WTC11 (cell line): Measurements from ENCODE around the gene VSIR. TPM values are rescaled to one million over a fixed set of nuclear protein-coding genes. Genes with fewer than 3 reads are reported as not detected.

Experiments used
- ATAC-seq: fragments of 200-7000 bp; cut with Tn5 transposase; 2 replicates; pipeline ENCODE4 v1.10.0; 2021; ENCODE audit warnings: mild to moderate bottlenecking, moderate library complexity
- CTCF ChIA-PET: fragments of 300-600 bp; sonication (Branson Sonifier 250); formaldehyde crosslinking; loops from one replicate; lab custom pipeline; 2021; ENCODE audit warnings: antibody characterized with exemption; lab: Charles Lee
- POLR2A ChIA-PET: fragments of 350-600 bp; sonication (Branson Sonifier 250); formaldehyde crosslinking; loops from one replicate; lab custom pipeline; 2021; ENCODE audit warnings: antibody characterized with exemption; lab: Charles Lee
- DNase-seq: peaks from one replicate; pipeline ENCODE4 v3.0.0; 2021; ENCODE audit warnings: low spot score
- H3K27ac Mint-ChIP-seq: 2 replicates; pipeline ENCODE4 v1.8.0; 2021; ENCODE audit warnings: mixed read lengths
- H3K27me3 Mint-ChIP-seq: 2 replicates; pipeline ENCODE4 v1.8.0; 2021; ENCODE audit warnings: low read depth, mild to moderate bottlenecking, moderate library complexity, mixed read lengths
- H3K36me3 Mint-ChIP-seq: 2 replicates; pipeline ENCODE4 v1.8.0; 2021; ENCODE audit warnings: mixed read lengths
- H3K4me1 Mint-ChIP-seq: 2 replicates; pipeline ENCODE4 v1.8.0; 2022; ENCODE audit warnings: mixed read lengths
- H3K4me3 Mint-ChIP-seq: 2 replicates; pipeline ENCODE4 v1.8.0; 2021; ENCODE audit warnings: mild to moderate bottlenecking, moderate library complexity, mixed read lengths
- H3K9me3 Mint-ChIP-seq: 2 replicates; pipeline ENCODE4 v1.8.0; 2021; ENCODE audit warnings: mixed read lengths
- CBFB ChIP-seq: sonication (generic); formaldehyde crosslinking; IDR thresholded peaks from 2 replicates; pipeline ENCODE4 v1.8.1; 2022; ENCODE audit warnings: mild to moderate bottlenecking, low read depth, missing genetic modification reagents
- ESRRA ChIP-seq: sonication (generic); formaldehyde crosslinking; IDR thresholded peaks from 2 replicates; pipeline ENCODE4 v1.8.1; 2022; ENCODE audit warnings: mild to moderate bottlenecking, missing genetic modification reagents, borderline replicate concordance
- FOXJ3 ChIP-seq: sonication (generic); formaldehyde crosslinking; IDR thresholded peaks from 2 replicates; pipeline ENCODE4 v1.9.0; 2021; ENCODE audit warnings: missing genetic modification reagents, mild to moderate bottlenecking, borderline replicate concordance
- FOXK1 ChIP-seq: sonication (generic); formaldehyde crosslinking; IDR thresholded peaks from 2 replicates; pipeline ENCODE4 v1.8.0; 2022; ENCODE audit warnings: mild to moderate bottlenecking, moderate library complexity, missing genetic modification reagents
- GTF2I ChIP-seq: fragments of 250-450 bp; sonication (Bioruptor Pico); conservative IDR thresholded peaks from 2 replicates; pipeline ENCODE4 v1.4.0; 2021; ENCODE audit warnings: mild to moderate bottlenecking
- HMGA2 ChIP-seq: fragments of 250-450 bp; sonication (Bioruptor Pico); IDR thresholded peaks from 2 replicates; pipeline ENCODE4 v1.4.0; 2021; ENCODE audit warnings: mild to moderate bottlenecking, moderate library complexity
- IRF2 ChIP-seq: sonication (generic); formaldehyde crosslinking; IDR thresholded peaks from 2 replicates; pipeline ENCODE4 v1.8.0; 2022; ENCODE audit warnings: low read depth, missing genetic modification reagents, borderline replicate concordance
- JUN ChIP-seq: sonication (generic); formaldehyde crosslinking; IDR thresholded peaks from 2 replicates; pipeline ENCODE4 v1.8.0; 2023; ENCODE audit warnings: mild to moderate bottlenecking, missing genetic modification reagents
- KAT7 ChIP-seq: sonication (generic); formaldehyde crosslinking; IDR thresholded peaks from 2 replicates; pipeline ENCODE4 v1.8.1; 2023; ENCODE audit warnings: missing genetic modification reagents, mild to moderate bottlenecking, borderline replicate concordance
- MXD4 ChIP-seq: fragments of 250-450 bp; sonication (Bioruptor Pico); IDR thresholded peaks from 2 replicates; pipeline ENCODE4 v1.8.0; 2021; ENCODE audit warnings: mild to moderate bottlenecking, moderate library complexity, borderline replicate concordance
- NFATC4 ChIP-seq: fragments of 250-450 bp; sonication (Bioruptor Pico); IDR thresholded peaks from 2 replicates; pipeline ENCODE4 v1.9.0; 2021; ENCODE audit warnings: mild to moderate bottlenecking
- NR1H2 ChIP-seq: sonication (generic); formaldehyde crosslinking; IDR thresholded peaks from 2 replicates; pipeline ENCODE4 v1.9.0; 2021; ENCODE audit warnings: mild to moderate bottlenecking, moderate library complexity, missing genetic modification reagents
- NR3C1 ChIP-seq: sonication (generic); formaldehyde crosslinking; conservative IDR thresholded peaks from 2 replicates; pipeline ENCODE4 v1.8.1; 2023; ENCODE audit warnings: low read depth, mild to moderate bottlenecking, missing genetic modification reagents
- PRRX2 ChIP-seq: fragments of 250-450 bp; sonication (Bioruptor Pico); IDR thresholded peaks from 2 replicates; pipeline ENCODE4 v1.8.0; 2021; ENCODE audit warnings: mild to moderate bottlenecking
- RELA ChIP-seq: sonication (generic); formaldehyde crosslinking; IDR thresholded peaks from 2 replicates; pipeline ENCODE4 v1.8.1; 2022; ENCODE audit warnings: missing genetic modification reagents, mild to moderate bottlenecking, borderline replicate concordance
- SMAD4 ChIP-seq: sonication (generic); formaldehyde crosslinking; IDR thresholded peaks from 2 replicates; pipeline ENCODE4 v1.8.0; 2022; ENCODE audit warnings: mild to moderate bottlenecking, missing genetic modification reagents
- TEAD4 ChIP-seq: sonication (generic); formaldehyde crosslinking; IDR thresholded peaks from 2 replicates; pipeline ENCODE4 v1.8.0; 2022; ENCODE audit warnings: mild to moderate bottlenecking, missing genetic modification reagents
- ZNF121 ChIP-seq: sonication (generic); formaldehyde crosslinking; IDR thresholded peaks from 2 replicates; pipeline ENCODE4 v1.8.0; 2023; ENCODE audit warnings: missing genetic modification reagents
- ZNF138 ChIP-seq: sonication (generic); formaldehyde crosslinking; conservative IDR thresholded peaks from 2 replicates; pipeline ENCODE4 v1.8.1; 2022; ENCODE audit warnings: mild to moderate bottlenecking, moderate library complexity, missing genetic modification reagents
- ZNF416 ChIP-seq: fragments of 250-450 bp; sonication (Bioruptor Pico); IDR thresholded peaks from 2 replicates; pipeline ENCODE4 v1.9.0; 2021; ENCODE audit warnings: mild to moderate bottlenecking, inconsistent platforms
- total RNA-seq: library from RNA; stranded (reverse); gene quantifications from 3 replicates; pipeline ENCODE4 v1.2.3, GENCODE V29; 2021
- TF ChIP-seq, protein P1 (sequence below): sonication (generic); formaldehyde crosslinking; IDR thresholded peaks from 2 replicates; pipeline ENCODE4 v1.8.0; 2022; ENCODE audit warnings: mild to moderate bottlenecking, missing genetic modification reagents
- TF ChIP-seq, protein P2 (sequence below): fragments of 250-450 bp; sonication (Bioruptor Pico); IDR thresholded peaks from 2 replicates; pipeline ENCODE4 v1.9.0; 2021; ENCODE audit warnings: mild to moderate bottlenecking
- TF ChIP-seq, protein P3 (sequence below): sonication (generic); formaldehyde crosslinking; IDR thresholded peaks from 2 replicates; pipeline ENCODE4 v1.8.0; 2023; ENCODE audit warnings: missing genetic modification reagents
- TF ChIP-seq, protein P4 (sequence below): sonication (generic); formaldehyde crosslinking; IDR thresholded peaks from 2 replicates; pipeline ENCODE4 v1.8.1; 2023; ENCODE audit warnings: mild to moderate bottlenecking, missing genetic modification reagents
- TF ChIP-seq, protein P5 (sequence below): fragments of 250-450 bp; sonication (Bioruptor Pico); IDR thresholded peaks from 2 replicates; pipeline ENCODE4 v1.9.0; 2021; ENCODE audit warnings: mild to moderate bottlenecking, borderline replicate concordance
- TF ChIP-seq, protein P6 (sequence below): fragments of 250-450 bp; sonication (Bioruptor Pico); IDR thresholded peaks from 2 replicates; pipeline ENCODE4 v1.9.0; 2021; ENCODE audit warnings: moderate library complexity, mild to moderate bottlenecking, inconsistent platforms, borderline replicate concordance
- TF ChIP-seq, protein P7 (sequence below): sonication (generic); formaldehyde crosslinking; IDR thresholded peaks from 2 replicates; pipeline ENCODE4 v1.8.1; 2023; ENCODE audit warnings: mild to moderate bottlenecking, missing genetic modification reagents, moderate library complexity
- TF ChIP-seq, protein P8 (sequence below): sonication (generic); formaldehyde crosslinking; IDR thresholded peaks from 2 replicates; pipeline ENCODE4 v1.8.1; 2022; ENCODE audit warnings: mild to moderate bottlenecking, moderate library complexity, missing genetic modification reagents

VSIR gene
- total RNA-seq, 1 experiment from 2014 or later = 0.74 TPM

DNA sequence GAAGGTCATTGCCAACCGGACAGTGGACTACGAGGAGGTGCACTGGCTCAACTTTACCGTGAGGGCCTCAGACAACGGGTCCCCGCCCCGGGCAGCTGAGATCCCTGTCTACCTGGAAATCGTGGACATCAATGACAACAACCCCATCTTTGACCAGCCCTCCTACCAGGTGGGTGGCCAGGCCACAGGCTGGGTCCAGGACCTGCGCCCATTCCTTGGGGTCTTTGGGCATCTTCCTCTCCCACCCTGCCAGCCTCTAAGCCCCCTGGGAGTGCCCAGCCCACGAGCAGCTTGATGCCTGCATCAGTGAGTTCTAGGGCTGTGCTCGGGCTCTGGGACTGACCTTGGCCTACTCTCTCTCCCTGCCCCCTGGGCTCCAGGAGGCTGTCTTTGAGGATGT, 25.8 kb upstream of the VSIR start (continued):
- TF ChIP-seq, protein P1, sequence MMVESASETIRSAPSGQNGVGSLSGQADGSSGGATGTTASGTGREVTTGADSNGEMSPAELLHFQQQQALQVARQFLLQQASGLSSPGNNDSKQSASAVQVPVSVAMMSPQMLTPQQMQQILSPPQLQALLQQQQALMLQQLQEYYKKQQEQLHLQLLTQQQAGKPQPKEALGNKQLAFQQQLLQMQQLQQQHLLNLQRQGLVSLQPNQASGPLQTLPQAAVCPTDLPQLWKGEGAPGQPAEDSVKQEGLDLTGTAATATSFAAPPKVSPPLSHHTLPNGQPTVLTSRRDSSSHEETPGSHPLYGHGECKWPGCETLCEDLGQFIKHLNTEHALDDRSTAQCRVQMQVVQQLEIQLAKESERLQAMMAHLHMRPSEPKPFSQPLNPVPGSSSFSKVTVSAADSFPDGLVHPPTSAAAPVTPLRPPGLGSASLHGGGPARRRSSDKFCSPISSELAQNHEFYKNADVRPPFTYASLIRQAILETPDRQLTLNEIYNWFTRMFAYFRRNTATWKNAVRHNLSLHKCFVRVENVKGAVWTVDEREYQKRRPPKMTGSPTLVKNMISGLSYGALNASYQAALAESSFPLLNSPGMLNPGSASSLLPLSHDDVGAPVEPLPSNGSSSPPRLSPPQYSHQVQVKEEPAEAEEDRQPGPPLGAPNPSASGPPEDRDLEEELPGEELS (CRISPR knock-in tag) = no peak
- TF ChIP-seq PRRX2 (CRISPR knock-in tag) (no peak), FOXK1 (CRISPR knock-in tag) (no peak), NFATC4 (CRISPR knock-in tag) (no peak), CBFB (CRISPR knock-in tag) (no peak), ZNF121 (CRISPR knock-in tag) (no peak), GTF2I (no peak), SMAD4 (CRISPR knock-in tag) (no peak)
- TF ChIP-seq, protein P2, sequence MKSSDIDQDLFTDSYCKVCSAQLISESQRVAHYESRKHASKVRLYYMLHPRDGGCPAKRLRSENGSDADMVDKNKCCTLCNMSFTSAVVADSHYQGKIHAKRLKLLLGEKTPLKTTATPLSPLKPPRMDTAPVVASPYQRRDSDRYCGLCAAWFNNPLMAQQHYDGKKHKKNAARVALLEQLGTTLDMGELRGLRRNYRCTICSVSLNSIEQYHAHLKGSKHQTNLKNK (CRISPR knock-in tag) = no peak

DNA sequence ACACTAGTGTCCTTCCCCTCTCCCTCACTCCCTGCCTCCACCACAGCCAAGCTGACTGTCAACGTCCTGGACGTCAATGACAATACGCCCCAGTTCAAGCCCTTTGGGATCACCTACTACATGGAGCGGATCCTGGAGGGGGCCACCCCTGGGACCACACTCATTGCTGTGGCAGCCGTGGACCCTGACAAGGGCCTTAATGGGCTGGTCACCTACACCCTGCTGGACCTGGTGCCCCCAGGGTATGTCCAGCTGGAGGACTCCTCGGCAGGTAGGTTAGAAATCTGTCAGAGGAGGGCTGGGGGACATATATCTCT, 24.9 kb upstream of the VSIR start:
- ATAC-seq = no peak
- POLR2A ChIA-PET = no interaction called here
- no peak for DNase-seq
- Mint-ChIP-seq H3K36me3 (no peaks in the 10 kb centered on the region), H3K4me1 (no peaks in the 10 kb centered on the region), H3K27me3 (no peaks in the 10 kb centered on the region; the same call in none of the 2 replicates), H3K4me3 (no peak overlapping the region), H3K27ac (no peak overlapping the region), H3K9me3 (no peaks in the 10 kb centered on the region)
- TF ChIP-seq ESRRA (no peak), NR1H2 (CRISPR knock-in tag) (no peak), KAT7 (CRISPR knock-in tag) (no peak), TEAD4 (CRISPR knock-in tag) (no peak), ZNF416 (no peak), ZNF138 (CRISPR knock-in tag) (no peak), HMGA2 (CRISPR knock-in tag) (no peak), FOXJ3 (CRISPR knock-in tag) (no peak), NR3C1 (no peak), RELA (no peak), JUN (CRISPR knock-in tag) (no peak), MXD4 (CRISPR knock-in tag) (no peak), IRF2 (CRISPR knock-in tag) (no peak), PRRX2 (CRISPR knock-in tag) (no peak)
- TF ChIP-seq, protein P3, sequence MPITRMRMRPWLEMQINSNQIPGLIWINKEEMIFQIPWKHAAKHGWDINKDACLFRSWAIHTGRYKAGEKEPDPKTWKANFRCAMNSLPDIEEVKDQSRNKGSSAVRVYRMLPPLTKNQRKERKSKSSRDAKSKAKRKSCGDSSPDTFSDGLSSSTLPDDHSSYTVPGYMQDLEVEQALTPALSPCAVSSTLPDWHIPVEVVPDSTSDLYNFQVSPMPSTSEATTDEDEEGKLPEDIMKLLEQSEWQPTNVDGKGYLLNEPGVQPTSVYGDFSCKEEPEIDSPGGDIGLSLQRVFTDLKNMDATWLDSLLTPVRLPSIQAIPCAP (CRISPR knock-in tag) = no peak
- TF ChIP-seq, protein P4, sequence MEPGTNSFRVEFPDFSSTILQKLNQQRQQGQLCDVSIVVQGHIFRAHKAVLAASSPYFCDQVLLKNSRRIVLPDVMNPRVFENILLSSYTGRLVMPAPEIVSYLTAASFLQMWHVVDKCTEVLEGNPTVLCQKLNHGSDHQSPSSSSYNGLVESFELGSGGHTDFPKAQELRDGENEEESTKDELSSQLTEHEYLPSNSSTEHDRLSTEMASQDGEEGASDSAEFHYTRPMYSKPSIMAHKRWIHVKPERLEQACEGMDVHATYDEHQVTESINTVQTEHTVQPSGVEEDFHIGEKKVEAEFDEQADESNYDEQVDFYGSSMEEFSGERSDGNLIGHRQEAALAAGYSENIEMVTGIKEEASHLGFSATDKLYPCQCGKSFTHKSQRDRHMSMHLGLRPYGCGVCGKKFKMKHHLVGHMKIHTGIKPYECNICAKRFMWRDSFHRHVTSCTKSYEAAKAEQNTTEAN (CRISPR knock-in tag) = no peak
- TF ChIP-seq, protein P5, sequence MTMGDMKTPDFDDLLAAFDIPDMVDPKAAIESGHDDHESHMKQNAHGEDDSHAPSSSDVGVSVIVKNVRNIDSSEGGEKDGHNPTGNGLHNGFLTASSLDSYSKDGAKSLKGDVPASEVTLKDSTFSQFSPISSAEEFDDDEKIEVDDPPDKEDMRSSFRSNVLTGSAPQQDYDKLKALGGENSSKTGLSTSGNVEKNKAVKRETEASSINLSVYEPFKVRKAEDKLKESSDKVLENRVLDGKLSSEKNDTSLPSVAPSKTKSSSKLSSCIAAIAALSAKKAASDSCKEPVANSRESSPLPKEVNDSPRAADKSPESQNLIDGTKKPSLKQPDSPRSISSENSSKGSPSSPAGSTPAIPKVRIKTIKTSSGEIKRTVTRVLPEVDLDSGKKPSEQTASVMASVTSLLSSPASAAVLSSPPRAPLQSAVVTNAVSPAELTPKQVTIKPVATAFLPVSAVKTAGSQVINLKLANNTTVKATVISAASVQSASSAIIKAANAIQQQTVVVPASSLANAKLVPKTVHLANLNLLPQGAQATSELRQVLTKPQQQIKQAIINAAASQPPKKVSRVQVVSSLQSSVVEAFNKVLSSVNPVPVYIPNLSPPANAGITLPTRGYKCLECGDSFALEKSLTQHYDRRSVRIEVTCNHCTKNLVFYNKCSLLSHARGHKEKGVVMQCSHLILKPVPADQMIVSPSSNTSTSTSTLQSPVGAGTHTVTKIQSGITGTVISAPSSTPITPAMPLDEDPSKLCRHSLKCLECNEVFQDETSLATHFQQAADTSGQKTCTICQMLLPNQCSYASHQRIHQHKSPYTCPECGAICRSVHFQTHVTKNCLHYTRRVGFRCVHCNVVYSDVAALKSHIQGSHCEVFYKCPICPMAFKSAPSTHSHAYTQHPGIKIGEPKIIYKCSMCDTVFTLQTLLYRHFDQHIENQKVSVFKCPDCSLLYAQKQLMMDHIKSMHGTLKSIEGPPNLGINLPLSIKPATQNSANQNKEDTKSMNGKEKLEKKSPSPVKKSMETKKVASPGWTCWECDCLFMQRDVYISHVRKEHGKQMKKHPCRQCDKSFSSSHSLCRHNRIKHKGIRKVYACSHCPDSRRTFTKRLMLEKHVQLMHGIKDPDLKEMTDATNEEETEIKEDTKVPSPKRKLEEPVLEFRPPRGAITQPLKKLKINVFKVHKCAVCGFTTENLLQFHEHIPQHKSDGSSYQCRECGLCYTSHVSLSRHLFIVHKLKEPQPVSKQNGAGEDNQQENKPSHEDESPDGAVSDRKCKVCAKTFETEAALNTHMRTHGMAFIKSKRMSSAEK (CRISPR knock-in tag) = no peak
- TF ChIP-seq, protein P6, sequence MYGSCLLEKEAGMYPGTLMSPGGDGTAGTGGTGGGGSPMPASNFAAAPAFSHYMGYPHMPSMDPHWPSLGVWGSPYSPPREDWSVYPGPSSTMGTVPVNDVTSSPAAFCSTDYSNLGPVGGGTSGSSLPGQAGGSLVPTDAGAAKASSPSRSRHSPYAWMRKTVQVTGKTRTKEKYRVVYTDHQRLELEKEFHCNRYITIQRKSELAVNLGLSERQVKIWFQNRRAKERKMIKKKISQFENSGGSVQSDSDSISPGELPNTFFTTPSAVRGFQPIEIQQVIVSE (CRISPR knock-in tag) = no peak
- TF ChIP-seq, protein P7, sequence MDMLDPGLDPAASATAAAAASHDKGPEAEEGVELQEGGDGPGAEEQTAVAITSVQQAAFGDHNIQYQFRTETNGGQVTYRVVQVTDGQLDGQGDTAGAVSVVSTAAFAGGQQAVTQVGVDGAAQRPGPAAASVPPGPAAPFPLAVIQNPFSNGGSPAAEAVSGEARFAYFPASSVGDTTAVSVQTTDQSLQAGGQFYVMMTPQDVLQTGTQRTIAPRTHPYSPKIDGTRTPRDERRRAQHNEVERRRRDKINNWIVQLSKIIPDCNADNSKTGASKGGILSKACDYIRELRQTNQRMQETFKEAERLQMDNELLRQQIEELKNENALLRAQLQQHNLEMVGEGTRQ (CRISPR knock-in tag) = no peak
- TF ChIP-seq, protein P8, sequence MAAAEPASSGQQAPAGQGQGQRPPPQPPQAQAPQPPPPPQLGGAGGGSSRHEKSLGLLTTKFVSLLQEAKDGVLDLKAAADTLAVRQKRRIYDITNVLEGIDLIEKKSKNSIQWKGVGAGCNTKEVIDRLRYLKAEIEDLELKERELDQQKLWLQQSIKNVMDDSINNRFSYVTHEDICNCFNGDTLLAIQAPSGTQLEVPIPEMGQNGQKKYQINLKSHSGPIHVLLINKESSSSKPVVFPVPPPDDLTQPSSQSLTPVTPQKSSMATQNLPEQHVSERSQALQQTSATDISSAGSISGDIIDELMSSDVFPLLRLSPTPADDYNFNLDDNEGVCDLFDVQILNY (CRISPR knock-in tag) = no peak
- CTCF ChIA-PET = no interaction called here
